Stimulated activated naive B cell treated with anti-CD40 and anti-IgM and Interleukin-4, amounts not matched to agents 10 μg/mL and 1 μg/mL and 100 μg/mL, for 72 hours (primary cell): ENCODE results near the gene FOXP3.

Source experiments
- ATAC-seq, 2 donors: fragments of 150-1000 bp; cut with Tn5 transposase; replicated peaks; 2 replicates each; pipeline ENCODE4 v1.10.0; 2021; ENCODE audit warnings: moderate library complexity in 1 of 2
- DNase-seq: peaks from one replicate; pipeline ENCODE4 v3.0.0; 2021
- H3K27ac Mint-ChIP-seq: one replicate; pipeline ENCODE4 v1.8.0; 2022; ENCODE audit warnings: mild to moderate bottlenecking, mixed read lengths
- H3K27me3 Mint-ChIP-seq, 2 donors: one replicate each; pipeline ENCODE4 v1.8.0; 2022; ENCODE audit warnings: mixed read lengths in 2 of 2
- H3K36me3 Mint-ChIP-seq, 2 donors: one replicate each; pipeline ENCODE4 v1.8.0; 2022; ENCODE audit warnings: mixed read lengths in 2 of 2, mild to moderate bottlenecking in 1 of 2
- H3K4me1 Mint-ChIP-seq, 2 donors: one replicate each; pipeline ENCODE4 v1.8.0; 2022; ENCODE audit warnings: mixed read lengths in 2 of 2, mild to moderate bottlenecking in 1 of 2
- H3K4me3 Mint-ChIP-seq, 2 donors: one replicate each; pipeline ENCODE4 v1.8.0; 2022; ENCODE audit warnings: mild to moderate bottlenecking in 2 of 2, mixed read lengths in 2 of 2, moderate library complexity in 1 of 2
- H3K9me3 Mint-ChIP-seq, 2 donors: one replicate each; pipeline ENCODE4 v1.8.0; 2022; ENCODE audit warnings: mixed read lengths in 2 of 2, mild to moderate bottlenecking in 1 of 2

FOXP3 gene

DNA sequence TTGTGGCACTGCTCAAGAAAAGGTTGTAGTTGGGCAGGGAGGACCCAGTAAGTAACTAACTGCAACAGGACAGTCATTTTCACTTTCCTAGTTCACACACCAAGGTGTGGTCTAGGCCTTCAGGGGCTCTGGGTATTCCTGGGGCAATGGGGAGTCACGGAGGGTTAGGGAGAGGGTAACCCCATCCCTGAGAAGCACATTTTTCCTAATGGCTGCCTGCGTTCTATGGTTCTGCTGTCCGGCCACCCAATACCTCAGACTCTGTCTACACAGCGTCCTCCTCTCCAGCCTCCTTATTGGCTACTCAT lies 4.1 kb upstream of the FOXP3 start:
- Mint-ChIP-seq H3K36me3 (peaks cover 7% of the 10 kb centered on the region in 2 donors), H3K27me3 (peaks cover 0 to 4% of the 10 kb centered on the region in 2 donors), H3K9me3 (no peaks in the 10 kb centered on the region), H3K4me1 (peaks cover 17 to 33% of the 10 kb centered on the region in 2 donors), H3K27ac (peak overlapping the region; percentile 99), H3K4me3 (peak overlapping the region; percentile 88 to 92)
- DNase-seq (peak; percentile 6), ATAC-seq (no peak)

DNA sequence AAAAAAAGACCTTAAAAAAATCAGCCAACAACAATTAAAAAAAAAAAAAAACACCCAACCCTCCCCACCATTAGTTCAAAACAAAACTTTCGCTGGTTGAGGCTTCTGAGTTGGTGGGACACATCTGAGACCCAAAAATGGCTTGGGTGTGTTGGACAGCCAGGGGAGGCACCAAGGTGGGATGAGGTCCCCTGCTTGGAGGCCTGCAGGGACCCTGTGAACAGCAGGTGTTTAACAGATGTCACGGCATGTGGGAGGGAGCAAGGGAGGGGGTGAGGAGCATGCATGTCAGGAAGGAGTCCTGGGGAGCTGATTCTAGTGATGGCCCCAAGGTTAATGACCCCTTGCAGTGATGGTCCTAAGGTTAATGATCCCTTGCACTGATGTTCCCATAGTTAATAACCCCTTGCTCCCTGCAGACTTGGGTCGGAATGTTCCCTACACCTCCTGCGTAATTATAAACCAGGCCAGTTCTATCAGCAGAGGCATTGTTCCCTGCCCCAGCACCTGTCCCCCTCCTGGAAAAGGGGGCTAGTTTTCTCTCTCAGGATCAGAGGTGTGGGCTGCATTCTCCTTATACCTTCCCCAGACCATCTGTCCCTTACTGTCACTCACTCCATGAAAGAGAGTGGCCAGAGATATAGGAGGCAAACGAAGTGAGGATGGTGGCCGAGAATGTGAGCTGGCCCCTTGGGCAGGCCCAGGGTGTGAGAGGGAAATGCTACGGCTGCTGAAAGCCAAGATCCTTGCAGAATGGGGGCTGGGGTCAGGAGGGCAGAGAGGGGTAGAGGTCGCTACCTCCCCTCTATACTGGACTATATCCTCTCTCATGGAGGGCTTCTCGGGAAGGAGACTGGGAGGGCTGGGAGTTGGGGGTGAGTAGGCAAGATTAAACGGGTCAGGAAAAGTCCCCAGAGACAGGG lies 2.3 kb upstream of the FOXP3 start:
- Mint-ChIP-seq H3K27me3 (peaks cover 10 to 11% of the 10 kb centered on the region in 2 donors), H3K36me3 (peaks cover 7% of the 10 kb centered on the region in 2 donors), H3K4me3 (peak overlapping the region in 1 of 2 donors; percentile 39), H3K9me3 (no peaks in the 10 kb centered on the region), H3K27ac (no peak overlapping the region), H3K4me1 (peaks cover 12 to 21% of the 10 kb centered on the region in 2 donors)
- DNase-seq (no peak), ATAC-seq (no peak)

DNA sequence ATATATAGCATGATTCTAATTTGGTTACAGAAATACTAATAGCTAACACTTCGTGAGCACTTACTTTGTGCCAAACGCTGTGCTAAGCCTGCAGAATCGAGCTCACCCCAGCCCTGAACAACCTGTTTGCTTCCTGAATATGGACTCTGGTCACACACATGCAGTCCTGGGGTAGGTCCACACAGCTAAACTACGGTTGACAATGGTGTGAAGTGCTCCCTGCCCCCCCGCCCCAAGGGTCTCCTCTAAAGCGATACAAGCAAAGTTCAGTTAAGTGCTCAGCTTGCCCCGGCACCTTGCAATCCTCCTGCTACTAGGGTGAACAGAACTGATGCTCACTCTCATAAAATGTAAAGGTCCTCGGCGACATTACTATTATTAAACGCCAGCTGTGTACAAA lies 879 bp downstream of the FOXP3 start:
- ATAC-seq (no peak), DNase-seq (no peak)
- Mint-ChIP-seq H3K9me3 (no peaks in the 10 kb centered on the region), H3K4me1 (peaks cover 7 to 15% of the 10 kb centered on the region in 2 donors), H3K27ac (no peak overlapping the region), H3K4me3 (no peak overlapping the region), H3K27me3 (peaks cover 14% of the 10 kb centered on the region in 2 donors), H3K36me3 (peaks cover 0 to 3% of the 10 kb centered on the region in 2 donors)

DNA sequence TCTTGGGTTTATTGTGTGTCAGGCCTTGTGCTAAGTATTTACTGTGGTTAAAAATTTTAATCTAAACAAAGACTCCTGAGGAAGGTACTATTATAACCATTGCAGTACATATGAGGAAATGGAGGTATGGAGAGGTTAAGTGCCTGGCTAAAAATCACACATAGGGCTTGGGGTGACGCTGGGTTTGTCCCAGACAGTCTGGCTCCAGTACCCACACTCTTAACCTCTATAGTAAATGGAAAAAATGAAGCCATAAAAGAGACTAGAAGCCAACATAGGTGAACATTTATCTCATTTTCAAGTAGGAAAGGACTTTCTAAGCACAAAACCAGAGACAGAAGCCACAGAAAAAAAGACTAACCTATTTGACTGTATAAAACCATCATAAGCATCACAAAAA lies 1.9 kb downstream of the FOXP3 start:
- peaks cover 8 to 22% of the 10 kb centered on the region in 2 donors for H3K4me1 Mint-ChIP-seq
- no peaks in the 10 kb centered on the region for H3K9me3 Mint-ChIP-seq
- H3K36me3 Mint-ChIP-seq = peaks cover 0 to 3% of the 10 kb centered on the region in 2 donors
- peaks cover 14% of the 10 kb centered on the region in 2 donors for H3K27me3 Mint-ChIP-seq
- H3K27ac Mint-ChIP-seq = no peak overlapping the region
- DNase-seq = no peak
- H3K4me3 Mint-ChIP-seq = no peak overlapping the region
- no peak for ATAC-seq

DNA sequence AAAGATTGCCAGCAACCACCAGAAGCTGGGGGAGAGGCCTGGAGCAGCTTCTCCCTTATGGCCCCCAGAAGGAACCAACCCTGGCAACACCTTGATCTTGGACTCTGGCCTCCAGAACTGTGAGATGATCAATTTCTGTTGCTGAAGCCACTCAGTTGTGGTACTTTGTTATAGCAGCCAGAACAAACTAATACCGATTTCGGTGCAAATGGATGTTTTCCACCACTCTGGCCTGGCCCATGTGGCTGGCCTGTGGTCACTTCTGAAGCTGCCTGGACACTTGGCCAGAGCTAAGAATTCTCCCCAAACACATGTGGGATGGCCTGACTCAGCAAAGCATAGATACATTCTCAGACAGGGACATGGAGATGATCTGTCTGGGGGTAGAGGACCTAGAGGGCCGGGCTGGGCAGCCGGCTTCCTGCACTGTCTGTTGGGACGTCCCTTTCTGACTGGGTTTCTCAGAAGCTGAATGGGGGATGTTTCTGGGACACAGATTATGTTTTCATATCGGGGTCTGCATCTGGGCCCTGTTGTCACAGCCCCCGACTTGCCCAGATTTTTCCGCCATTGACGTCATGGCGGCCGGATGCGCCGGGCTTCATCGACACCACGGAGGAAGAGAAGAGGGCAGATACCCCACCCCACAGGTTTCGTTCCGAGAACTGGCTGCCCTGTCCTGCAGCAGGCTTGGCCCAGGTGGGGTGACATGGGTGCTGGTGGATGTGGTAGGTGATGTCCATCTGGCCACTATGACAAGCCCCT lies 4.1 kb downstream of the FOXP3 start:
- no peak overlapping the region for H3K27ac Mint-ChIP-seq
- H3K9me3 Mint-ChIP-seq = no peaks in the 10 kb centered on the region
- H3K27me3 Mint-ChIP-seq = peaks cover 14% of the 10 kb centered on the region in 2 donors
- H3K36me3 Mint-ChIP-seq = peaks cover 0 to 8% of the 10 kb centered on the region in 2 donors
- H3K4me1 Mint-ChIP-seq = peaks cover 8 to 29% of the 10 kb centered on the region in 2 donors
- DNase-seq (no peak), ATAC-seq (no peak)
- no peak overlapping the region for H3K4me3 Mint-ChIP-seq

DNA sequence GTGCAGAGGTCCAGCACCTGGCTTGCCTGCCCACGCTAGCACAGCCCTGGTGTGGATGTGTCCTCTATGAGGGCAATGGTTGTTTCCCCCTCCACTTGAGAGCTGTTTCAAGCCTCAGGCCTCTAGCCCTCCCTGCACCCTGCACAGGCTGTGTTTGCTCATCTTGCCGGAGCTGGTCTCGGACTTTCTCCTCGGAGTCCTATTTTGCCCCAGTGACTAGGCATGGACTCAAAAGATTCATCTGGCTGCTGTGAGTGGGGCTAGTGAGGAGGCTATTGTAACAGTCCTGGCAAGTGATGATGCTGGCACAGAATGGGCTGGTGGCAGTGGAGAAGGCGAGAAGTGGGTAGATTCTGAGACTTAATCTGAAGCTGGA lies 5.8 kb downstream of the FOXP3 start:
- no peak for DNase-seq
- ATAC-seq = no peak
- peaks cover 8 to 24% of the 10 kb centered on the region in 2 donors for H3K4me1 Mint-ChIP-seq
- H3K27ac Mint-ChIP-seq = no peak overlapping the region
- no peak overlapping the region for H3K4me3 Mint-ChIP-seq
- H3K9me3 Mint-ChIP-seq = no peaks in the 10 kb centered on the region
- H3K27me3 Mint-ChIP-seq = peaks cover 10 to 14% of the 10 kb centered on the region in 2 donors
- peaks cover 0 to 9% of the 10 kb centered on the region in 2 donors for H3K36me3 Mint-ChIP-seq

DNA sequence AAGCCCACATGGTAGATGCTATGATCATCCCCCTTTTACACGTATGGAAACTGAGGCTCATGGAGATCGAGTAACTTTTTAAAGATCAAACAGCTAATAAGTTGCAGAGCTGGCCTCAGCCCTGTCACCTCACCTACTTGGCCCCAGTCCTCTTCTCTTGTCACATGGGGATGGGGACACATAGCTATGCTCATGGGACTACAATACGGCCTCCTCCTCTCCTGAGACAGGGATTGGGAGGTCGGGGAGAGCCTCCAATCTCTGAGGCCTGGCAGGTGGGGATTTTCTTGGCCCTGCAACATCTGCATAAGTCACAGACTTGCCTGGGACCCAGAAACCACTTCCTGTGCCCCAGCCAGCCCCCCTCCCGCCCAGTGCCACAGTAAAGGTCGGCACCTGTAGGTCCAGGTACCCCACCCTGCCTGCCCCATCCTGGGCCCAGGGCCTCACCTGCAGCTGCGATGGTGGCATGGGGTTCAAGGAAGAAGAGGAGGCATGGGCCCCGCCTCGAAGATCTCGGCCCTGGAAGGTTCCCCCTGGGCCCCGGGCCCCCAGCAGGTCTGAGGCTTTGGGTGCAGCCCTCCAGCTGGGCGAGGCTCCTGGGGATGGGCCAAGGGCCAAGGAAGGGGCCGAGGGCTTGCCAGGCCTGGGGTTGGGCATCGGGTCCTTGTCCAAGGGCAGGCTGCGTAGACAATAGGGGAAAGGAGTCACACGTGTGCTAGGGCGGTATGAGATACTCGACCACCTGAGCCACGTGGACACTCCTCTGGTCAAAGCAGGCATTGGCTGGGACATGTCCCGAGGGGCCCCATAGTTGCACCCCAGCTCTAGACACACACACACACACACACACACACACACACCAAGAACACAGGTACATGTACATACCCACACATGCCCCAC lies 6.4 kb downstream of the FOXP3 start:
- Mint-ChIP-seq H3K27me3 (peaks cover 10 to 14% of the 10 kb centered on the region in 2 donors), H3K4me1 (peaks cover 10 to 28% of the 10 kb centered on the region in 2 donors), H3K27ac (peak overlapping the region; percentile 16), H3K4me3 (no peak overlapping the region), H3K36me3 (peaks cover 0 to 9% of the 10 kb centered on the region in 2 donors), H3K9me3 (no peaks in the 10 kb centered on the region)
- no peak for DNase-seq
- peak; percentile 33 to 45 for ATAC-seq

DNA sequence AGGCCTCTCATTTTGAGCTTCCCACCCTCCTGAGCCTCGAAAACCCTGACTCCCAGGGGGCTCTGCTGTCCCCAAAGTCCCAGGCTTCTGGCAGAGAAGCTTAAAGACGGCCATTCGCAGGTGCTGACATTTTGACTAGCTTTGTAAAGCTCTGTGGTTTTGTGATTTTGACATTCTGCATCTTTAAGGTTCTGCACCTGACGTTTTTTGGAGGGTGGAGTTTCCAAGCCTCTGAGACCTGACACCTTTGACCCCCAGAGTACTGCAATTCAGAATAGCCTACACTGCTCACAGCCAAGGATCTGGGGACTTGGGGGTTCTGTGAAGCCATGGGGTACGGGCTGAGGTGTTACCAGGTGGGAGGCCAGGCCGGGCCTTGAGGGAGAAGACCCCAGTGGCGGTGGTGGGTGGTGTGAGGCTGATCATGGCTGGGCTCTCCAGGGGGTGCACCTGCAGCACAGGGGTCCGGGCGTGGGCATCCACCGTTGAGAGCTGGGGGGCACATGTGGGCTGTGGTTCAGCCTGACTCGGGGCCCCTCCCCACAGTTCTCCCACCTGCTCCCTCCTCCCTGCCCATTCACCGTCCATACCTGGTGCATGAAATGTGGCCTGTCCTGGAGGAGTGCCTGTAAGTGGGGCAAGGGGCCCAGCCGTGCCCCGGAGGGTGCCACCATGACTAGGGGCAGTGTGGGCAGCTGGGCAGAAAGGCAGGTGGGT lies 7.3 kb downstream of the FOXP3 start:
- Mint-ChIP-seq H3K4me3 (peak overlapping the region in 1 of 2 donors; percentile 11), H3K4me1 (peaks cover 16 to 37% of the 10 kb centered on the region in 2 donors), H3K27me3 (peaks cover 6 to 7% of the 10 kb centered on the region in 2 donors), H3K36me3 (peaks cover 6 to 13% of the 10 kb centered on the region in 2 donors), H3K27ac (no peak overlapping the region), H3K9me3 (no peaks in the 10 kb centered on the region)
- DNase-seq (no peak), ATAC-seq (peak; percentile 36 to 53)

DNA sequence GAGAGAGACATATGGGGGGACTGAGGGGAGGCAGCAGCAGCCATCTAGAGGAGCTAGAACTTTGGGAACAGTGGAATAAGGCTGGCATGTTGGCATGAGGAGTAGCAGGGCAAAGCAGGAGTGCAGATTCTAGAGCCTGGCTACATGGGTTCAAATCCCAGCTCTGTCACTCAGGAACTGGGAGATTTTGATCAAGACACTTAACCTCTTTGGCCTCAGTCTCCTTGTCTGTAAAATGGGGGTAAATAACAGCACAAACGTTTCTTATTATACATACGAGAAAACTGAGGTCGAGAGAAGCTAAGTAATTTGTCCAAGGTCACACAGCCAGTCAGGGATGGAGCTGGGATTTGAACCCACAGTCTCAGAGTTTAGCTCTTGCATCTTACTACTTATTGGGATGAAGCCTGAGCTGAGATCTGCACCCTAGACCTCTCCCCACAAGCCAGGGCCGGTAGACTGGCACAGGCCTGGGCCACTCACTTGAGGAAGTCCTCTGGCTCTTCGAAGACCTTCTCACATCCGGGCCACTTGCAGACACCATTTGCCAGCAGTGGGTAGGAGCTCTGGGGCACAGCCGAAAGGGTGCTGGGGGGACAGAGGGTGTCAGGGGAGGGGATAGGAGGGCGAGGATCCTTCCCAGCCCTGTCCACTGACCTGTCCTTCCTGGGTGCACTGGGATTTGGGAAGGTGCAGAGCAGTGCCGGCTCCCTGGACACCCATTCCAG lies 8.1 kb downstream of the FOXP3 start:
- peaks cover 17 to 41% of the 10 kb centered on the region in 2 donors for H3K4me1 Mint-ChIP-seq
- ATAC-seq (no peak), DNase-seq (no peak)
- no peak overlapping the region for H3K27ac Mint-ChIP-seq
- peaks cover 14 to 17% of the 10 kb centered on the region in 2 donors for H3K36me3 Mint-ChIP-seq
- no peaks in the 10 kb centered on the region for H3K9me3 Mint-ChIP-seq
- no peak overlapping the region for H3K4me3 Mint-ChIP-seq
- peaks cover 0 to under 1% of the 10 kb centered on the region in 2 donors for H3K27me3 Mint-ChIP-seq

DNA sequence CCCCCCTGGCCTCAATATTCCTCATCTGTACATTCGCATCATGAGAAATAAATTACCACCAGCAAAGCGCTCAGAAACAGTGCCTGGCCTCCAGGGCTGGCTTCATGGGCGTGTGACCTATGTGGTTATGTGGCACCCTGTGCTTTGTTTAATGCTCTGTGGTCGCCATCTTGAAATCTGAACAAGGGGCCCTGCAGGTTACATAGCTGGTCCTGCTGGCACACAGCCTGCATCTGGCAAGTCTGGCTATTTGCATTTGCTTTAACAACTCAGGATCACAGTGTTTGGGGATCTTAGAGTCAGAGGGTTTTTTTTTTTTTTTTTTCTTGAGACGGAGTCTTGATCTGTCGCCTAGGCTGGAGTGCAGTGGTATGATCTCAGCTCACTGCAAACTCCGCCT lies 9.9 kb downstream of the FOXP3 start:
- no peaks in the 10 kb centered on the region for H3K9me3 Mint-ChIP-seq
- peaks cover 17 to 37% of the 10 kb centered on the region in 2 donors for H3K4me1 Mint-ChIP-seq
- H3K27me3 Mint-ChIP-seq = no peaks in the 10 kb centered on the region
- H3K27ac Mint-ChIP-seq = no peak overlapping the region
- H3K4me3 Mint-ChIP-seq = no peak overlapping the region
- H3K36me3 Mint-ChIP-seq = peaks cover 22 to 28% of the 10 kb centered on the region in 2 donors
- ATAC-seq (no peak), DNase-seq (no peak)

DNA sequence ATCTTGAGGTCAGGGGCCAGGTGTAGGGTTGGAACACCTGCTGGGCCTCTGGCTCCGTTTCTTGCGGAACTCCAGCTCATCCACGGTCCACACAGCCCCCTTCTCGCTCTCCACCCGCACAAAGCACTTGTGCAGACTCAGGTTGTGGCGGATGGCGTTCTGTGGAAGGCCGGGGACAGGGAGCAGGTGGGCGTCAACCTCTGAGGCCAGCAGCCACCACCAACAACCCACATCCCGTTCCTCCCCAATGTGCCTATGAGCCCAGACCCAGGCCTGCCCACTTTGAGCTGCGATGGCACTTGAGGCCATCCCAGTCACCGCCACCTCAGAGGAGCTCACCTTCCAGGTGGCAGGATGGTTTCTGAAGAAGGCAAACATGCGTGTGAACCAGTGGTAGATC lies 13.2 kb downstream of the FOXP3 start:
- no peak for DNase-seq
- Mint-ChIP-seq H3K27me3 (no peaks in the 10 kb centered on the region), H3K27ac (no peak overlapping the region), H3K9me3 (no peaks in the 10 kb centered on the region), H3K4me3 (no peak overlapping the region), H3K36me3 (peaks cover 26 to 37% of the 10 kb centered on the region in 2 donors), H3K4me1 (peaks cover 9 to 17% of the 10 kb centered on the region in 2 donors)
- ATAC-seq = no peak

DNA sequence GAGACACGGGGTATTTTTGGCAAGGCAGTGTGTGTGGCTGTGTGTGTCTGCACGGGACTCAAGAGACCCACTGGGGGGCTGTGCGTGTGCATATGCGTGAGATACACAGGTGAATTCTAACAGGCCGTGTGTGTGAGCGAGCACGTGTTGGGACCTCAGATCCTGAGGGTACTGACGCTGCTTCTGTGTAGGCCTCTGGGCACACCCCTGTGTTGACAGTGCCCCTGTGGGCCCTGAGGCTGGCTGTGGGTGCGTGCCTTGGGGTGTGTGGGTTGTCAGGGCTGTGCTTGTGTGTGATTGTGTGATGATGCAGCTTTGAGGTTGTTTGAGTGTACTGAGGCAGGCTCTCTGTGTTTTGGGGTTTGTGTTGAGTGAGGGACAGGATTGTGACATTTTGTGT lies 13.9 kb downstream of the FOXP3 start:
- Mint-ChIP-seq H3K9me3 (no peaks in the 10 kb centered on the region), H3K36me3 (peaks cover 24 to 39% of the 10 kb centered on the region in 2 donors), H3K27me3 (no peaks in the 10 kb centered on the region), H3K4me3 (no peak overlapping the region), H3K4me1 (peaks cover 9 to 17% of the 10 kb centered on the region in 2 donors), H3K27ac (no peak overlapping the region)
- ATAC-seq = no peak
- no peak for DNase-seq

DNA sequence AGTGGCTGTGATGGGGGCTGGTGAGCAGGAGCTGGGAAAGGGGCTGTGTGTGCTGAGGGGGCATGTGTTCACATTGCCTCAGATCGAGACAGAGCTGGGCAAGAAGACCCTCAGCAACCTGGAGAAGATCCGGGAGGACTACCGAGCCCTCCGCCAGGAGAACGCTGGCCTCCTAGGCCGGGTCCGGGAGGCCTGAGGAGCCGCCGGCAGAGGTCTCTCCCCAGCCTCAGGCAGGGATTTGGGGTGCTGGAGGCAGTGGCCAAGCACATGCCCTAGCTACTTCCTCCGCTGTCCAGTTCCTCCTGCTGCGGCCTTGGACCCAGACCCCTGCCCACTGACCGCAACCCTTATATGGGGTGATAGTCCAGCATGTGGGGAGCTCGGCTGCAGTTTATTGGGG lies 14.4 kb downstream of the FOXP3 start:
- ATAC-seq (no peak), DNase-seq (no peak)
- Mint-ChIP-seq H3K4me1 (peaks cover 9 to 18% of the 10 kb centered on the region in 2 donors), H3K27me3 (no peaks in the 10 kb centered on the region), H3K27ac (no peak overlapping the region), H3K9me3 (no peaks in the 10 kb centered on the region), H3K36me3 (peaks cover 23 to 39% of the 10 kb centered on the region in 2 donors), H3K4me3 (no peak overlapping the region)
